GM10248 (cell line): ENCODE results near the gene SNX18.

Source experiments
- CTCF ChIA-PET: fragments of 300-600 bp; sonication (Branson Sonifier 250); formaldehyde crosslinking; extraction: SDS; loops from one replicate; lab custom pipeline; 2021; ENCODE audit warnings: antibody characterized with exemption; lab: Yijun Ruan, JAX
- POLR2A ChIA-PET: fragments of 350-650 bp; sonication (Branson Sonifier 250); formaldehyde crosslinking; extraction: SDS; loops from one replicate; lab custom pipeline; 2020; ENCODE audit warnings: antibody characterized with exemption; lab: Yijun Ruan, JAX
- DNase-seq: peaks from one replicate; pipeline ENCODE4 v3.0.0; 2012; ENCODE audit errors: extremely low spot score
- CTCF ChIP-seq: IDR thresholded peaks from 2 replicates; pipeline ENCODE4 v1.5.1; 2012; ENCODE audit warnings: mild to moderate bottlenecking, low read depth; ENCODE audit errors: extremely low read depth, missing control alignments, control extremely low read depth

The SNX18 gene

DNA sequence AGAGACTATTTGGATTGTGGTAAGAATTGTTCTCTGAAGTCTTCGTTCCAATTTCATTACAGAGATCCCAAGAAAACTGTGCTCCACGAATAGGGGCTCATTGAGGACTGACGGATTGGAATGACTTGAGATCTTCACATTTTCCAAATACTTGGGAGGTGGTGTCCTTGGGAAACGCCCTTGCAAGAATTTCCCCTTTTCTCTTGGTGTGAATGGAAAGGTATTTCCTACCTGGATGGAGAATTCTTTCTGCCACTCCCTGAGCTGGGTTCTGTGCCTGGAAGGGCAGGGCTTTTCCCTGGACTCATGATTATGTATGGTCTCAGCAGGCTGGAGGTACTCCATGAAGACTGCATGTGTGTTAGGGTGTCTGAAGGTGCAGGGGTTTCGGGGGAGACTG, 53.9 kb downstream of the SNX18 start:
- no peak for DNase-seq
- ChIA-PET CTCF (no interaction called here), POLR2A (no interaction called here)
- no peak for TF ChIP-seq CTCF

DNA sequence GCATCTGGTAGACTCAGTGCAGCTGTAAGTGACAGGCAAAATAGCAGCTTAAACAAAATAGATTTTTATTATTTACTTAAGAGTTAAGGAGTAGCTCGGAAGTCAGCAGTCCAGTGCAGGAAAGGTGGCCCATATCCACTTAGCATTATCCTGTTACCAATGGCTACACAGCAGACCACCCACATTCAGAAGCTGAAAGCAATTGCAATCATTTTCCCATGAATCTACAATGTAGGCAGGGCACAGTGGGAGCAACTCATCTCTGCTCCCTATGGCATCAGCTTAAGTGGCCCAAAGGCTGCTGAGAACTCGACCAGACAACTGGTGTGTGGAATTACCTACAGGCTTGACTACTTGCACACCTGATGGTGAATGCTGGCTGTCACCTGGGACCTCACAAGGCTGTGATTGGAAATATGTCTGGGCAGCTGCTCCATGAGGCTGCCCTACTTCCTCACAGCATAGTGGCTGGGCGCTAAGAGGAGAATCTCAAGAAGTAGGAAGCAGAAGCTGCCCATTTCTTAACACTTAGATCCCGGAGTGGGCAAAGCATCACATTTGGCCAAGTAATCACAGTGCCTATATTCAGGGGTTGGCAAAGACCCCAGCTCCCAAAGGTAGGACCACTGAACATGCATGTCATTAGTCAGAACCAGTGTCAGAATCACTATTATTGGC, 56.4 kb downstream of the SNX18 start:
- DNase-seq = no peak
- CTCF ChIA-PET = interaction anchor here (1.0 to 1.3 kb wide), 3 partner anchors 9 to 46 kb away, joined by 3 to 4 read pairs (median 3); no protein-coding TSS in a partner anchor
- POLR2A ChIA-PET = no interaction called here
- no peak for TF ChIP-seq CTCF

DNA sequence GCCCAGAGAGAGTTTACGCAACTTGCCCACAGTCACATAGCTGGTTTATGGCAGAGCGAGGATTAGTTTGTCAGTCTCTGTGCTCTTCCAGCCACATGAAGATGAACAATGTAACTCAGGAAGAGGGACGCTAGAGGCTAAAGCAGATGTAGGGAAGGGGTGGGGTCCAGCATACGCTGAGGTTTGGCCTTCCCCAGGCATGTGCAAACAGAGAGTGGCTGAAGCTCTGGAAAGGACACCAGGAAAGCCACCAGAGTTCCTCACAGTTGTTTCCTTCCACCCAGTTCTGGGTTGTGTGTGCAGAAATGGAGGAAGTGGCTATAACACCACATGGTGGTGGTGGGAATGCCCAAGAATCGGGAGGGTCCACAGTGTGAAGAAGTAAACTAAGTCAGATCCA, 60.0 kb downstream of the SNX18 start:
- ChIA-PET POLR2A (no interaction called here), CTCF (interaction anchor here (1.5 kb wide), 1 partner anchor 267 kb away, joined by 4 read pairs; no protein-coding TSS in a partner anchor)
- DNase-seq = no peak
- TF ChIP-seq CTCF = no peak

GRCh38 chr5:54577937-54578653, 60.5 kb downstream of the SNX18 start:
- DNase-seq = no peak
- POLR2A ChIA-PET = no interaction called here
- TF ChIP-seq CTCF = no peak
- CTCF ChIA-PET = interaction anchor here (1.5 kb wide), 1 partner anchor 267 kb away, joined by 4 read pairs; no protein-coding TSS in a partner anchor

DNA sequence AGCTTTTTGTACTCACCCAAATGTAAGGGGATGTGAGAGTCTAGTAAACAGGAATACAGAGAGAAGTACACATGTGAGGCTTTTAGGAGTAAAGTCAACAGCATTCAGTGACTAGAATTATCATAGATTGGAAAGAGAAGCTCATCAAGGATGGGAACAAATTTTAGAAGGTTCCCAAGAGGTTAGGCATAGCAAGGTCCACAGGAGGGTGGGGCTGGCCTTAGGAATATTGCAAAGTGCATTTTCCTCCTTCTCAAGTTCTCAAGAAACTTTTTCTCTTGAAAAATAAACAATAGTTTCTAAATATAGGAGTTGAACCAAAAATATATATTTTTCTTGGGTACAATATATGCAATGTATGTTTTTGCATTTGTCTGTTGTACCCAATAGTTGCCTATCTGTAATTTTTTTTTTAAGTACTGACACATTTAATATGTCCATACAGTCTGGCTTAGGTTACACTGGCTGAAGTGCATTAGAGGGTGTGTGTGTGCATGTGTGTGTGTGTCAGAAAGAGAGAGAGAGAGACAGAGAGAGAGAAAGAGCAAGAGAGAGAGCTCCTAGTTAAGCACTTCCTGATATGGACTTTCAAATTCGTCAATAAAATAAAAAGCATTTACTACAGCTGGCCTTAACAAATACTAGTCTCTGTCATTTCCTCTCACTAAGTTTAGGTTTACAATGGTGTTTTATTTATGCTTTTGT, 62.2 kb downstream of the SNX18 start:
- POLR2A ChIA-PET = no interaction called here
- no peak for DNase-seq
- no peak for TF ChIP-seq CTCF
- CTCF ChIA-PET = interaction anchor here (0.8 to 3.0 kb wide), 4 partner anchors 9 to 1068 kb away, joined by 3 to 9 read pairs (median 3); no protein-coding TSS in a partner anchor

- no peak for DNase-seq
- CTCF ChIA-PET = interaction anchor here (3.0 kb wide), 1 partner anchor 11 kb away, joined by 9 read pairs; no protein-coding TSS in a partner anchor
- no peak for TF ChIP-seq CTCF
- POLR2A ChIA-PET = no interaction called here
Observed at GRCh38 chr5:54580997-54581811, 63.6 kb downstream of the SNX18 start.
